ENCODE results near the gene TTLL9.

TTLL9 gene

GRCh38 chr20:31879143-31879987 lies 8.9 kb downstream of the TTLL9 start:
- DNase-seq (ENCODE audit: low read depth in 2 of 2) = peak; percentile 74 to 80

GRCh38 chr20:31881945-31882344 lies 11.5 kb downstream of the TTLL9 start:
- DNase-seq (ENCODE audit: low read depth in 2 of 2) = no peak

GRCh38 chr20:31883829-31884228 lies 13.4 kb downstream of the TTLL9 start:
- DNase-seq (ENCODE audit: low read depth in 2 of 2) = no peak

- DNase-seq (ENCODE audit: low read depth in 2 of 2) = no peak
Observed at GRCh38 chr20:31890646-31891045, 20.2 kb downstream of the TTLL9 start.

GRCh38 chr20:31894980-31895675 lies 24.7 kb downstream of the TTLL9 start:
- no peak for DNase-seq (ENCODE audit: low read depth in 2 of 2)

- DNase-seq (ENCODE audit: low read depth in 2 of 2) = no peak
Observed at GRCh38 chr20:31896049-31896448, 25.6 kb downstream of the TTLL9 start.

GRCh38 chr20:31897541-31897940 lies 27.1 kb downstream of the TTLL9 start:
- DNase-seq (ENCODE audit: low read depth in 2 of 2) = no peak

GRCh38 chr20:31901615-31902014 lies 31.2 kb downstream of the TTLL9 start:
- DNase-seq (ENCODE audit: low read depth in 2 of 2) = no peak

- DNase-seq (ENCODE audit: low read depth in 2 of 2) = no peak
Observed at GRCh38 chr20:31903627-31904386, 33.4 kb downstream of the TTLL9 start.

GRCh38 chr20:31906001-31906400 lies 35.6 kb downstream of the TTLL9 start:
- no peak for DNase-seq (ENCODE audit: low read depth in 2 of 2)

GRCh38 chr20:31907046-31907445 lies 36.6 kb downstream of the TTLL9 start:
- no peak for DNase-seq (ENCODE audit: low read depth in 2 of 2)

- DNase-seq (ENCODE audit: low read depth in 2 of 2) = no peak
Observed at GRCh38 chr20:31908016-31908415, 37.6 kb downstream of the TTLL9 start.

- DNase-seq (ENCODE audit: low read depth in 2 of 2) = no peak
Observed at GRCh38 chr20:31908424-31908823, 38.0 kb downstream of the TTLL9 start.

GRCh38 chr20:31909253-31910070 lies 39.0 kb downstream of the TTLL9 start:
- DNase-seq (ENCODE audit: low read depth in 2 of 2) = no peak

- no peak for DNase-seq (ENCODE audit: low read depth in 2 of 2)
Observed at GRCh38 chr20:31910071-31910803, 39.8 kb downstream of the TTLL9 start.

- DNase-seq (ENCODE audit: low read depth in 2 of 2) = no peak
Observed at GRCh38 chr20:31913431-31914157, 43.2 kb downstream of the TTLL9 start.

GRCh38 chr20:31914170-31914569 lies 43.7 kb downstream of the TTLL9 start:
- no peak for DNase-seq (ENCODE audit: low read depth in 2 of 2)

GRCh38 chr20:31915491-31916280 lies 45.3 kb downstream of the TTLL9 start:
- no peak for DNase-seq (ENCODE audit: low read depth in 2 of 2)

GRCh38 chr20:31916708-31917107 lies 46.3 kb downstream of the TTLL9 start:
- no peak for DNase-seq (ENCODE audit: low read depth in 2 of 2)
